Posterior vena cava (tissue), 2 donors: Measurements from ENCODE around the gene TBRG4. TPM values are rescaled to one million over a fixed set of nuclear protein-coding genes. Genes with fewer than 3 reads are reported as not detected.
"Not testable (repeated sequence)": the region's sequence is repeated elsewhere in the genome, so short reads cannot be mapped to it uniquely, and the experiment has no call there.

Source experiments
- DNase-seq: peaks from one replicate; pipeline ENCODE4 v3.0.0-alpha.2; 2020; ENCODE audit warnings: low spot score
- intact Hi-C, 2 donors: fragments of 100-400 bp; cut with DNase I; formaldehyde crosslinking; loops; one replicate each; pipeline versions ENCODE4 v1.14.1 to v1.14.2; 2022 to 2023
- total RNA-seq, 2 donors: library from RNA; stranded (reverse); fragmentation: NEBNext Ultra II Directional; extraction: Animal tissue kit (Norgen Biotek cat#: 25700); gene quantifications; one replicate each; pipeline ENCODE4 v1.2.1, GENCODE V29; 2021
- donor health status: DM: yes; HTN: yes; CAD: no.
- donor health status: DM: yes; HTN: yes; CAD: no.

TBRG4 gene
- total RNA-seq, 2 donors from 2014 or later: 32.5 to 35.1 TPM

DNA sequence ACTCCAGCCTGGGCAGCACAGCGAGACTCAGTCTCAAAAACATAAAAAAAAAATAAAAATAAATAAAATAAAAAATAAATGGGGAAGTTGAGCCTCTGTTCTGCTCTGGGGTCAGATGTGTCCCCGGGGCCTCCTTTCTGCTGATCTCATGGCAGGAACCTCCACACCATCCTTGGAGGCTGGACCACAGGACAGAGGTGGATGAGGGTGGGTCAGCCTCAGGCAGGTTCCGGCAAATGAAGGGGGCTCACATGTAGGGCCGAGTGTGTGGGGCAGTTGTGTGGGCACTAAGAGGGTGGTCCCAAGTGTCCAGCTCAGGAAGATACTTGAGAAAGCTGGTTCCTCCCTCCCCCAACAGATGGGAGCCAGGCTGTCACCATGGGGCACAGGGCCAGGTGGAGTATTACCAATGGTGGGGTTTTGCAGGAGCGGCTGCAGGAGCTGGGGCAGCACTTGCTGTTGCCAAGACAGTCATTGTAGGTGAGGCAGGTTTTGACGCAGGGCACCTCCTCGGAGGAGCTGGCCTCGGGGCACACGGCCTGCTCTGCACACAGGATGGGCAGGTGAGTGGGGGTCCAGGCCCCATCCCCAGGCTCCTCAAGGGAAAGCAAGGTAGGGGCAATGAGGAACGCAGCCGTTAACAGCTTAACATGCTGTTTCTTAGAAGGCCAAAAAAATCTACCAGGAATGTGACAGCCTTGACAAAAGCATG, 13.9 kb upstream of the TBRG4 start:
- DNase-seq: peak; percentile 47
- intact Hi-C loops: no loop called here

DNA sequence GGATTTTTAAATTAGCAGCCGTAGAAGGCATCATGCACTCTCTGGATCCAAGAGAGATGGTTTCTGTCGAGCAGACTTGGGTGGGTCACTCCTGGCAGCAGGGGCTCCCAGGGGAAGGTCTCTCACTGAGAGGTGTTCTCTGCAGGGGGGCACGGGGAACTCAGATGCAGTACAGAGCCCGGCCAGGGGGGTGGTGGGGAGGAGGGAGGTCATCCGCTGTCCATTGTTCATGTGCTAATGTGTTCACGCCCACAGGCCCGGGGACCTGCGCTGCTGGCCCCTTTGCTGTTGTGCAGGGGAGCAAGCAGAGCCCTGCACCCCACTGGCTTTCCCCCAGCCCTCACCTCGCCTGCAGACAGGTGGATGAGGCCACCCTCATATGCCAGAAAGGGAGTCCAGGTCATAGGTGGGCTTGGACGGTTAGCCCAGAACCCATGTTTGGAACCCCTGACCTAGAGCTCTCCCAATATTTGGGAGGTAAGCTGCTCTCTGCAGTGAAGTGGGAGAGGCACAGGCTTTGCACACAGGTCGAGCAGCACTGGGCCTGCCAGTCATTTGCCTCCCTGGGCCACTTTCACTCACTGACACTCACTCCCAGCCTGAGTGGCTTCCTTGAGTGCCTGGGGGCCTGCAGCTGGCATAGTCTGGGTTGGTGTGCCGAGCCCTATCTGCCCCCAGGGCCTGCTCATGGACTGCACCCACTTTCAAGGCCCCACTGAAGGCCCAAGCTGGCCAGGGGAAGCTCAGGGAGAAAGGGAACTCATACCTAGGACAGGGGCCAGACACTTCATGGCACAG, 12.6 kb upstream of the TBRG4 start:
- DNase-seq: no peak
- intact Hi-C loops: no loop called here

DNA sequence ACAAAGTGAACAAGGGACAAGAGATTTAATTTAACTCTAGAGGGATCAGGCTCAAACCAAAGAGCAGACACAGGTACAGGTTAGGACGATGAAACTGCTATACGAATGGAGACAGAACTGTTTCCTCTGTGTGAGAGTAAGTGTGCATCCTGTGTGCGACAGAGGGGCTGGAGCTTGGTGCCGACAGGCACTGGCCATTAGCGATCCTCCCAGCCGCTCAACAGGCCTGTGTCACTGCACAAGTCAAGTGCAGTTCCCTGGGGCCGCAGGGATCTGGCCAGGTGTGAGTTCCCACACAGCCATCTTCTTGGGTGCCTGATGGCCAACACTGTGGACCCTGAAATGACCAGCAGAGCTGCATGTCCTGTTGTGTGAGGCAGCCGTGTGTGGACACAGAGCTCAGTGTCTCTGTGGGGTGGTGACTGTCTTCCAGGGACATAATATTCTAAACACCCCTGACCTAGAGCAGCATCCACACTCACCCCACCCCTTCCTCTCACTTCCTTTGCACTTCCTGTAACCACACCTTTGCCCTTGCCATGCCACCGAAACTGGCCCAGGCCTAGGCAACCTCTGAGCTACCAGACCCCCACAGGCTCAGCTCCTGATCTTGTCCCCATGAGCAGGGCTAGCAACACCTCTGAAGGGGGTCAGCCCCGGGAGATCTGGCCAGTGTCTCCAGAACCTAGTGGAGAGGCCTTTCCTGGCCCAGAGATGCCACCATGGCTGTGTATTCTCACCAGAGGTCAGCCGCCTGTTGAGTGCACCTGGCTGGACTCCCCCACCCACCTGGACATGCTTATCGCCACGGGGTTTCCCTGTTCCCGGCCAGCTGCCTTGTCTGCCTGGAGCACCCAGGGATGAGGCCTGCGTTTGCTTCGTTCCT, 11.7 kb upstream of the TBRG4 start:
- intact Hi-C loops: no loop called here
- DNase-seq: no peak

DNA sequence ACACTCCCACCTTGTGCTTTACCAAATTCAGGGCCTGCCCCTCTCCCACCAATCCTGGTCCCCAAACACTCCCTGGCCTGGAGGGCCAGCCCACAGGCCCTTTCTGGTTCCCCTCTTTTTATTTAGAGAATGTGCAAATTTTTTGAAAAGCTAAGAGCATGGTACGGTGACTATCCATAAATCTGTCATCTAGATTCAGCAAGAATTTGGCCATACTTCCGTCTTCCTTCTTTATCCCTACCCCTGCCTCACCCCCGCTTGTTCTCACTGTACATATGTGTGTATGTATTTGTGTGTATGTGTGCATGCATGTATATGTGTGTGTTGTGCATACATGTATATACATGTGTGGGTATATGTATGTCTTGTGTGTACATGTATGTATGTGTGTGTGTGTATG, 8.1 kb upstream of the TBRG4 start:
- intact Hi-C loops: loop anchor here in 1 of 2 donors (10.0 kb wide), 1 partner anchor 115 kb away; the partner anchor contains the start of gene CCM2

DNA sequence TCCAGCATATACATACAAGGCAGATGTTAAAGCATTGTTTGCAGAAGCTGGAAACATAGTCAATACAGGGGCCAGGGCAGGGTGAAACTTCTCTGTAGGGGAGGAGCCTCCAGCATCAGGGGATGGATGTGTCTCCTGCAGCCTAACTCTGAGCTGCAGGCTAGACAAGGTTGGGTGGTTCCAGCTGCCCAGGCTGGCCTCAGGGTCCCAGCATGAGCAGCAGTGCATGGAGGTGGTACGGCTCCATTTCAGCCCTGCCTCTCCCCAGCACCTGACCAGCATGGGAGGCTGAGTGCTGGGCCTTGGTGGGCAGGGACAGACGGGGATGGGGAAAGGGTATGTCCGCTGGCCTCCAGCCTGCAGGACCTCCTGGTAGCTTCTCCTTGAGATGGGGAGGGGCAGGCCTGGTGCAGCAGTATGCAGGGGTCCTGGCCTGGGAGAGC, 7.4 kb upstream of the TBRG4 start:
- intact Hi-C loops: loop anchor here in 1 of 2 donors (10.0 kb wide), 1 partner anchor 114 kb away; the partner anchor contains the start of gene CCM2
- no peak for DNase-seq

More for the DNA sequence above, 8.1 kb upstream of the TBRG4 start:
- DNase-seq: no peak

DNA sequence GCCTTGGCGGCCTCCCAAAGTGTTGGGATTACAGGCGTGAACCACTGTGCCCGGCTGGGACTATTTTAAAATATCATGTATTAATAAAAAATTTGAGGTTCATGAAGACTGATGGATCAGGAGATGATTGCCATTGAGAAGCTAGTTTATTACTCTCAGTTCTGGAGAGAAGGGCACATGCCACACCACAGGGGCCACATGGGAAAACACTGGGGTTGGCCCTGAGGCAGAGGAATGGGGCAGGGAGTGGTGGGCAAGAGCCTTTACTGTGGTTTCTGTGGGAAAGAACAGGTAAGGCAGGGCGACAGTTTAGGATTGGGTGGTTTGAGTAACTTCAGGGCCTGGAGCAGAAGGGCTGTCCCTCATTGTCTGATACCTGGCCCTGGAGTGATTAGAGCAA, 6.8 kb upstream of the TBRG4 start:
- intact Hi-C loops: loop anchor here in 1 of 2 donors (10.0 kb wide), 1 partner anchor 113 kb away; the partner anchor contains the start of gene CCM2
- DNase-seq: no peak

DNA sequence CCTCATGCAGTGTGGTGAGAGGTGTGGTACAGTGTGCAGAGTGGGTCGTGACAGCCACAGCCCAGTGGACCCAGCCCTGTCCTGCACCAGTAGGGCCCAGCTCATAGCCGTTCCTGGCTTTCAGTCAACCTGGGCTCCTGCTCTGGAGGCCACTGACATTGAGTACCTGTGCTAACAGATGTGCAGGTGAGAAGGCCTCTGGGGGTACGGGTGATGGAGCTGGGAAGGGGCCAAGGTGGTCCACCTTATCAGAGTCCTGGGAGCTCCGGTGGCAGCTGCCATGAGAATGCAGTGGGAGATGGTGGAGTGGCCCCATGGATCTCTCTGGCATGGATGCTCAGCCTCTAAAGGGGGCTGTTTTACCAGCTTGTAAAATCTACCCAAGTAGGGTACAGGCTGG, 6.1 kb upstream of the TBRG4 start:
- intact Hi-C loops: loop anchor here in 1 of 2 donors (10.0 kb wide), 1 partner anchor 113 kb away; the partner anchor contains the start of gene CCM2
- no peak for DNase-seq

DNA sequence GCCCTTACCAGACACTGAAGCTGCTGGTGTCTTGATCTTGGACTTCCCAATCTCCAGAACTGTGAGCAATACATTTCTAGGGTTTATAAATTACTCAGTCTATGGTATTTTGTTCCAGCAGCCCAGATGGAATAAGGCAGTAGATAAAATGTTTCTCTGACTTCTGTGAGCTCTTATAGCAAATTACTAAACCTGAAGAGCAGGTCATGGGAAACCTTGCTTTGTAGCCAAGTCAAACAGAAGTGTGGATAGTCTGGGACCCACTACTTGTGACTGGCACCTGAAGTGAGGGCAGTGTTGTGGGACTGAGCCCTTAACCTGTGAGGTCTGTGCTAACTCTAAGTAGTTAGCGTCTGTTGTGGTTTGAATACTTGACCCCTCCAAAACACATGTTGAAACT, 4.6 kb upstream of the TBRG4 start:
- intact Hi-C loops: loop anchor here in 1 of 2 donors (10.0 kb wide), 1 partner anchor 111 kb away; the partner anchor contains the start of gene CCM2
- DNase-seq: no peak

DNA sequence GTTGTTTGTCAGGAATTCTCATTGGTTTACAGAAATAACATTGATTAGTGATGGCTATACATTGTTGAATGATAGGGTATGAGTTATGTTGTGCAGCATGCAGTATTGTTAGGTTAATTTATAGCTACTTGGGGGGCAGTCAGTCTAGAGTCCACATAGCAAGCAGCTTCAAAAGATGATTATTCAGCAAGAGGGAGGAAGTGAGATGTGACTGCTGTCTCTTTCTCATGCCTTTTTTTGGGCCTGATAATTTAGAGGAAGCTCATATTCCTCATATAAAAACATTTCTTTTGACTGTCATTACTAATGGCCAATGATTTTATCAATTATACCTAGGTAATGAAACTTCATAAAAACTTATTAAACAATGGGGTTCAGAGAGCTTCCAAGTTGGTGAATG, 3.4 kb upstream of the TBRG4 start:
- intact Hi-C loops: loop anchor here in 1 of 2 donors (10.0 kb wide), 1 partner anchor 110 kb away; the partner anchor contains the start of gene CCM2
- DNase-seq: no peak

DNA sequence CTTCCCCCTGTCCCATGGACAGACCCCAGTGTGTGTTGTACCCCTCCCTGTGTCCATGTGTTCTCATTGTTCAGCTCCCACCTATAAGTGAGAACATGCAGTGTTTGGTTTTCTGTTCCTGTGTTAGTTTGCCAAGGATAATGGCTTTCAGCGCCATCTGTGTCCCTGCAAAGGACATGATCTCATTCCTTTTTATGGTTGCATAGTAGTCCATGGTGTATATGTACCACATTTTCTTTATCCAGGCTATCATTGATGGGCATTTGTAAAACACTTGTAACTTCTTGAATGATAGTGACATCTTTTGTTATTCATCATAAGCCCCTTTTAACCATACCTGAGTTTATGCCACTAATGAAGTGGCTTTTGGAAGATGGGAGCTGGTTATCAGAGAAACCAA, 2.8 kb upstream of the TBRG4 start:
- not testable (repeated sequence) for DNase-seq
- intact Hi-C loops: loop anchor here in 1 of 2 donors (10.0 kb wide), 1 partner anchor 109 kb away; the partner anchor contains the start of gene CCM2

DNA sequence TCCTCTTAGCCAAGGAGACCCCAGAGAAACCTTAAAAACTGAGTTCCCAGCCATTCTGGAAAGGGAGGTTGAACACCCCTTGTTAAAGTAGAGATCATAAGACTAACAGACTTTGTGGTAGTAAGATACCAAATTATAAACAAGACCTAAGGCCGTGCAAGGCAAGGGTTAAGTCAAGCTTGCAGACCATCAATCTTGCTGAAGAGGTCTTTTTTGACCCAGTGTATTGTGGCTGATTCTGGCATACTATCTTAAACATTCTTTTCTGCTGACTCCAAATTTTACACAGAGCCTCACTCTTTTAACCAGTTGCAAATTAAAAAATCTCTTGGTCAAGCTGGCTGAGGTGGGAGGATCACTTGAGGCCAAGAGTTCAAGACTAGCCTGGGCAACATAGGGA, 1.2 kb upstream of the TBRG4 start:
- intact Hi-C loops: loop anchor here in 1 of 2 donors (10.0 kb wide), 1 partner anchor 108 kb away; the partner anchor contains the start of gene CCM2
- DNase-seq: no peak

DNA sequence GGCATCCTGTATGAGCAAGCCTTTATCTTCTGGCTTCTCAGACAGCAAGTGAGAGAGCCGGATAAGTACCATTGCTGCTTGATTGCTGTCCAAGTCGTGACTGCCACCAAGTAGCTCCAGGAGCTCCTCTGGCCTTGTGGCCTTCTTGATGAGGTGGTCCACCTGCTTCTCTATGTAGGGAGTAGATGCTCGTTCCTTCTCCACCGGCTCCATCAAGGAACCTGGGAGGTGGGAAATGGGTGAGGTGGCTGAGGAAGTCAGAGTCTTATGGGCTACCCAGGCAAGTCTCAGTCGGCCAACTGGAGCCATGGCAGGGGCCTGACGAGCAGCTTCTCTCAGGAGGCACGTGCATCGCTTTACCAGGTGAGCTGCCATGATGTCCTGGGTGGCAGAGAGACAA, 2.6 kb downstream of the TBRG4 start:
- no peak for DNase-seq
- intact Hi-C loops: loop anchor here in 1 of 2 donors (10.0 kb wide), 1 partner anchor 134 kb away; the partner anchor contains the start of gene MYO1G

DNA sequence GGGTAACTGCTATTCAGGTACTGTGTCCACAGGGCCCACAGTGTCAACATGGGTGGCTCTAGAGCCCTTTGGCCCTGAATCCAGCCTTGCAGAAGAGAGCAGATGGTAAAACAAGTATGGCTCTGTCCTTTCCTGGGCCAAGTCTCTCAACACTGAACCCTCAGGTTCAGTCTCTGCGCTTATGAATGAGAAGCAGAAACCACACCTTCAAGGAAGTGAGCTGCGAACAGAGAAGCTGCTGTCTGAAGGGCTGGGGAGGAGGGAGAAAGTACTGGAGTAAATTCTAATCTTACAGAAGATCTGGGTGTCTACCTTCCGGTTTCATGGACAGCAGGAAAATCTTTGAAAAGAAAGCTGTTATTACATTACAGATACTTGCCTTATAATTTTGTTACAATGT, 4.1 kb downstream of the TBRG4 start:
- no peak for DNase-seq
- intact Hi-C loops: loop anchor here in 1 of 2 donors (10.0 kb wide), 1 partner anchor 133 kb away; the partner anchor contains the start of gene MYO1G

DNA sequence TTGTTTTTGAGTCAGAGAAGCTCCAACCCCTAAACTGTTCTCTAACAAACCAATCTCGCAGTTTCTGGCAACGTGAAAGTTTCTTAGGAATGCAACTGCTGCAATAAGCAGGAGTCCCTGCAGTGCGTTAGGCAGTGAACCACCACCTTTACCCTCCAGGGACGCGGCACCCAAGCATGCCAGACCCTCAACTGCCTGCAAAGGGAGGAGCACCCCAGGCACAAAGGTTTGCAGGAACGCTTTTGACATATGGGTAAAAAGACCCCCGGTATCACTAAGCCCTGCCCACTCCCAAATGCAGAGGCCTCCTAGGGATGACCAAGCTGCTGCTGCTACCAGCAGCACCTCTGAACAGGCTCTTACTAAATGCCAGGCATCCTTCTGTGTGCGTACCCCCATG, 4.7 kb downstream of the TBRG4 start:
- intact Hi-C loops: loop anchor here in 1 of 2 donors (10.0 kb wide), 1 partner anchor 132 kb away; the partner anchor contains the start of gene MYO1G
- no peak for DNase-seq

DNA sequence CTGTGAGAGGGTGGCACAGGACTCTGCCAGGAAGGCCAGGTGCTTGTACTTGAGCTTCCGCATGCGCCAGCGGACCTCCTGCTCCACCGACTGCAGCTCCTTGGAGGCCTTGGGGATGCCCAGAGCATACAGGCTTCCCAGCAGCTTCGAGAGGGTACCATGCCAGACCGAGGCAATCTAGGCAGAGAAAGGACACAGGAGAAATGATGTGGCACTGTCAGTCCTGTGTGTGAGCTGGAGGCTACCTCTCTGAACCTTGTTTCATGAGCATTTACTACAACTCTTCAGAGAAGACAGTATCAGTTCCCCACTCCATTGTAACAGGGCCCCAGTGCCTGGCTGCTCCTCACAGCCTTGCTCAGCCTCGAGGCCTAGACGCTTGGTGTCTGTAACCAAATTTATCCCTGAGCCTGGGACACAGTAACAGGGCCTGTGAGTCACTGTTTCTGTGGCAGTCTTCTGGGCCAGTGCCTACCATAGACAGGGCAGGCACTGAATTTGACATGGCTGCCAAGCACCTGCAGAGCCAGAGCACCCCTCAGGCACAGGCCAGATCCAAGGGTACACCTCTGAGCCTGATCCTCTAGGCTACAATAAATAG, 5.8 kb downstream of the TBRG4 start:
- intact Hi-C loops: loop anchor here in 1 of 2 donors (10.0 kb wide), 1 partner anchor 131 kb away; the partner anchor contains the start of gene MYO1G
- no peak for DNase-seq

DNA sequence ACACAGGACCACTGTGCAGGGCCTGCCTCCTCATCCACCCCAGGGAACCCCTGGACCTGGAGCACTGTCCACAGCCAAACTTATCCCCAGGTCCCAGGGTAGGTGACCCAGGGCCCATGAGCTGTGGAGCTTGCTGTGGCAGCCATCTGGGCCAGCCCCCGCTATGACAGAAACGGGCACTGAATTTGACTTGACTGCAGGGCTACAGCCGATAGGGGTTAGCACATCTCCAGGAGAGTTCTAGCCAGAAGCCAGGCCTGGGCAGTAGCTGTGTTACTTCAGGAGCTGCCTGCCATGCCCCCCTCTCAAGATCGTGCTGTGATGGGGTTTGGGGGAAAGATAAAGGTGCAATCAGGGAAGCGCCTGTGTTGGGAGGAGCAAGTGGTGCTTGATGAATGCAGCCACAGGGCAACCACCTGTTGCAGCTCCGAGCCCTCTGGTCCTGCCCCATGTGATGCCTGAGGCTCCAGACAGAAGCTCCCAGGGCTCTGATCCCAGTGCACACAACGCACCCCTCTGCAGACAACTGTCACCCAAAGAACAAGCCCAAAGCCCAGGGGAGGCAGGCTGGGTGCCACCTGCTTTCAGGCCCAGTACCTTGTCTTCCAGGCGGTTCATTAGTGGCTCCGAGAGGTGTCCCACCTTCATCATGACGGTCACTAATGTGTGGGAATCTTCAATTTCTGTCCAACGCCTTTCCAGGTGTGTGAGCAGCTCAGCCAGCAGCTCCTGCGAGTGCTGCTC, 6.5 kb downstream of the TBRG4 start:
- DNase-seq: no peak
- intact Hi-C loops: loop anchor here in 1 of 2 donors (10.0 kb wide), 1 partner anchor 130 kb away; the partner anchor contains the start of gene MYO1G
